HG03097 (cell line): ENCODE measurements around the gene TTC7B.
A peak's percentile ranks its signal among the peaks of the same experiment; 100 is the strongest.

Source experiments
- ATAC-seq: cut with Tn5 transposase; IDR thresholded peaks from one replicate; pipeline ENCODE4 v1.9.1; 2021; ENCODE audit not compliant: unreplicated experiment, low FRiP score

The TTC7B gene

GRCh38 chr14:90777830-90778485, 38.3 kb downstream of the TTC7B start:
- no peak for ATAC-seq

GRCh38 chr14:90777358-90777757, 38.9 kb downstream of the TTC7B start:
- ATAC-seq = no peak

GRCh38 chr14:90775441-90775840, 40.8 kb downstream of the TTC7B start:
- ATAC-seq = no peak

GRCh38 chr14:90774316-90774715, 41.9 kb downstream of the TTC7B start:
- no peak for ATAC-seq

- ATAC-seq = no peak
Measured at GRCh38 chr14:90773705-90774104, 42.5 kb downstream of the TTC7B start.

- no peak for ATAC-seq
Measured at GRCh38 chr14:90773196-90773486, 43.1 kb downstream of the TTC7B start.

- no peak for ATAC-seq
Measured at GRCh38 chr14:90767899-90768298, 48.3 kb downstream of the TTC7B start.

GRCh38 chr14:90760591-90761316, 55.5 kb downstream of the TTC7B start:
- ATAC-seq = no peak

GRCh38 chr14:90760078-90760444, 56.2 kb downstream of the TTC7B start:
- no peak for ATAC-seq

GRCh38 chr14:90759370-90760077, 56.7 kb downstream of the TTC7B start:
- peak; percentile 31 for ATAC-seq

- ATAC-seq = no peak
Measured at GRCh38 chr14:90758959-90759358, 57.3 kb downstream of the TTC7B start.

GRCh38 chr14:90758028-90758889, 58.0 kb downstream of the TTC7B start:
- peak; percentile 83 for ATAC-seq

GRCh38 chr14:90757452-90757851, 58.8 kb downstream of the TTC7B start:
- ATAC-seq = no peak

GRCh38 chr14:90756755-90757345, 59.4 kb downstream of the TTC7B start:
- ATAC-seq = no peak

- no peak for ATAC-seq
Measured at GRCh38 chr14:90755661-90756304, 60.4 kb downstream of the TTC7B start.

GRCh38 chr14:90753456-90754005, 62.7 kb downstream of the TTC7B start:
- no peak for ATAC-seq

GRCh38 chr14:90750701-90751100, 65.5 kb downstream of the TTC7B start:
- no peak for ATAC-seq

- no peak for ATAC-seq
Measured at GRCh38 chr14:90750191-90750590, 66.0 kb downstream of the TTC7B start.

GRCh38 chr14:90747909-90748308, 68.3 kb downstream of the TTC7B start:
- no peak for ATAC-seq

- no peak for ATAC-seq
Measured at GRCh38 chr14:90743826-90744225, 72.4 kb downstream of the TTC7B start.
